ENCODE data around the gene CD24. TPM values are rescaled to one million over a fixed set of nuclear protein-coding genes. Genes with fewer than 3 reads are reported as not detected.

Gene CD24
- total and polyA plus RNA-seq, 2 donors (not counting 1 experiment from before 2014, with no cell fraction given), result 69.9 to 113 TPM

Other genes starting within 250 kb of the CD24 start
- 14.2 and 15.1 TPM in 2 replicates for gene MTRES1, start 53.5 kb upstream of the CD24 start, total RNA-seq
- 7.5 and 10.4 TPM in 2 replicates for gene MTRES1, start 53.5 kb upstream of the CD24 start, polyA plus RNA-seq
- gene BEND3, start 140.8 kb upstream of the CD24 start, total RNA-seq, result 2.0 and 2.9 TPM in 2 replicates
- gene BEND3, start 140.8 kb upstream of the CD24 start, polyA plus RNA-seq, result 0.78 and 1.3 TPM in 2 replicates